Stimulated activated CD4-positive, alpha-beta T cell treated with anti-CD3 and anti-CD28 coated beads, Interleukin-4, amount 100 ng/mL, for 48 hours (primary cell): ENCODE data around the gene SULT1A1.
"Not testable (repeated sequence)": the region's sequence is repeated elsewhere in the genome, so short reads cannot be mapped to it uniquely, and the experiment has no call there.

Experiments
- DNase-seq, 2 donors: peaks; one replicate each; pipeline ENCODE4 v3.0.0-alpha.2; 2020; ENCODE audit warnings: low read depth in 2 of 2

SULT1A1 gene

GRCh38 chr16:28591355-28591754 lies 18.5 kb downstream of the SULT1A1 start:
- no peak for DNase-seq

DNA sequence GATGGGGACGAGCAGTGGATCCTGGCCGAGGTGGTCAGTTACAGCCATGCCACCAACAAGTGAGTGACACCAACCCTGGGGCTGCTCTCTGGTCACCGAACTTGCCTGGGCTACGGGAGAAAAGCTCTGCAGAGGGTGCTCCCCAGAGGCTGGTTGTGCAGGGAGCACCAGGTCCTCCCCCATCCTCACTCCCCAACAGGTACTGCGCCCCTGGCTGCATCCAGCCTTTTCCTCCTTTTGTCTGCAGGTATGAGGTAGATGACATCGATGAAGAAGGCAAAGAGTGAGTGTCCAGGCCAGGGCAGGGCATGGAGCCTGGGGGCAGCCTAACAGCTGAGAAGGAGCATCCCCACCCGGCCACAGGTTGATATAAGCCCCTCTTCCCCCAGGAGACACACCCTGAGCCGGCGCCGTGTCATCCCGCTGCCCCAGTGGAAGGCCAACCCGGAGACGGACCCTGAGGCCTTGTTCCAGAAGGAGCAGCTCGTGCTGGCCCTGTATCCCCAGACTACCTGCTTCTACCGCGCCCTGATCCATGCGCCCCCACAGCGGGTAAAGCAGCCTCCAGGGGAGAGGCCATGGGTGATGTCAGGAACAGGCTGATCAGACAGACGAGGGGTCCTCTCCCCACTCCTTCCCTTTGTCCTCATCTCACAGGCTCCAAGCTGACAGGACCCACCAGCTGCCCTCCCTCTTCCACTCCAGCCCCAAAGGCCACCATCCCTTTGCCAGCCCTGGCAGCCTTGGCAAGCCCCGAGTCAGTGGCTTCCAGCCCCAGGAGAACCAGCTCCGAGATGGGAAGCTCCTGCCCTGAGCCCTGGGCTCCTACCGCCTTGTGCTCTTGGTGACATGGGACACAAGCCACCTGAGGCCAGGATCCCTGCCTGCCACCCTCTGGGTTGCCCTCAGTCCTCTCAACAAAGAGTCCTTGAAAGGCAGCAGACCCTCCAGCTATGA lies 19.2 kb downstream of the SULT1A1 start:
- no peak for DNase-seq

- DNase-seq: no peak
Measured at GRCh38 chr16:28589930-28590329, 19.9 kb downstream of the SULT1A1 start.

- DNase-seq: no peak
Measured at GRCh38 chr16:28589069-28589468, 20.8 kb downstream of the SULT1A1 start.

DNA sequence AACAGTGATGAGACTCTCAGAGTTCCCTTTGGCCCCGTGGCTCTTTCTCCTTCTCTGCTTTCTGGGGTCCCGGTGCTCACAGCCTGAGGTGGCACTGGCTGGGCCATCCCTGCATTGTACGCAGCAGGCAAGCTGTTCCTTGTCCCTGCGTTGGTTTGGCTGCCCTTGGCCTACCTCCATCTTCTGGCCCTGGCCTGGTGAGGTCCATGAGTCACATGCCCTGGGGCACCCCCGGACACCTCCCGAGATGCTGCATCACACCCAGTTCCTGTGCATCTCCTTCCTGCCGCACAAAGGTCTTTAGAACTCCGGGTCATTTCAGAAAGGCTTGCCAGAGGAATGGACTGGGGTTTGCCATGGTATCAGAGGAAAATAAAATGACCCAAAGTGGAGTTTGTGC lies 22.5 kb downstream of the SULT1A1 start:
- no peak for DNase-seq

DNA sequence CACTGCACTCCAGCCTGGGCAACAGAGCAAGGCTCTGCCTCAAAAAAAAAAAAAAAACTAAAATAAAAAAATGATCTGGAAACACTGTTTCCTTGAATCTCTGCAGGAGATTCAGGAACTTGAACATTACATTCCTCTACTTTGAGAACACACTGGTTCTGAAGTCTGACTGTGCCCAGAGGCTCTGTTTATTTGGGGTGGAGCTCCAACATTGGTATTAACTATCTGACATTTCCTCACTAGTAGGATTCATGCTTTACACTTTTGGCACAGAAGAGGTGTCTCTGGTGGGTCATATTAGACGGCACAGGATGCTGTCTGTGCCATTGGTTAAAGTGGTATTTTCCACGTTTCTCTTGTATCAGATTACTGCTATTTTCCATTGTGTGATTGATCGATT lies 23.4 kb downstream of the SULT1A1 start:
- no peak for DNase-seq

GRCh38 chr16:28585674-28586073 lies 24.2 kb downstream of the SULT1A1 start:
- DNase-seq: no peak

DNA sequence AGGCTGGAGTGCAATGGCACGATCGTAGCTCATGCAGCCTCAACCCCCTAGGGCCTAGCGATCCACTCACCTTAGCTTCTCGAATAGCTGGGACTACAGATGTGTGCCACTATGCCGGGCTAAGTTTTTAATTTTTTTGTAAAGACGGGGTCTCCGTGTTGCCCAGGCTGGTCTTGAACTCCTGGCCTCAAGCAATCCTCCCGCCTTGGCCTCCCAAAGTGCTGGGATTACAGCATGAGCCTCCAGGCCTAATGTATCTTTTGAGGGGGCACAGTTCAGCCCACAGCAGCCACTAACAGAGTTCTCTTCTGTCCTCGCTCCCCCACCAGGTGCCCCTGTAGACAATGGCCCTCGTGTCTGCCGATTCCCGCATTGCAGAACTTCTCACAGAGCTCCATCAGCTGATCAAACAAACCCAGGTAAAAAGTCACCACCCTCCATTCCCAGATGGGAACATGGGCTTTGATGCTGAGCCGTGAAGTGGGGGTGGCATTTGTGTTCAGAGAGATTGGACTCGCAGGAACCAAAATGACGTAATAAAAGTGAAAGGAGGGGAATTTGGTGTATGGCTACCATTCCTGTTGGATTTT lies 29.0 kb downstream of the SULT1A1 start:
- DNase-seq: no peak

DNA sequence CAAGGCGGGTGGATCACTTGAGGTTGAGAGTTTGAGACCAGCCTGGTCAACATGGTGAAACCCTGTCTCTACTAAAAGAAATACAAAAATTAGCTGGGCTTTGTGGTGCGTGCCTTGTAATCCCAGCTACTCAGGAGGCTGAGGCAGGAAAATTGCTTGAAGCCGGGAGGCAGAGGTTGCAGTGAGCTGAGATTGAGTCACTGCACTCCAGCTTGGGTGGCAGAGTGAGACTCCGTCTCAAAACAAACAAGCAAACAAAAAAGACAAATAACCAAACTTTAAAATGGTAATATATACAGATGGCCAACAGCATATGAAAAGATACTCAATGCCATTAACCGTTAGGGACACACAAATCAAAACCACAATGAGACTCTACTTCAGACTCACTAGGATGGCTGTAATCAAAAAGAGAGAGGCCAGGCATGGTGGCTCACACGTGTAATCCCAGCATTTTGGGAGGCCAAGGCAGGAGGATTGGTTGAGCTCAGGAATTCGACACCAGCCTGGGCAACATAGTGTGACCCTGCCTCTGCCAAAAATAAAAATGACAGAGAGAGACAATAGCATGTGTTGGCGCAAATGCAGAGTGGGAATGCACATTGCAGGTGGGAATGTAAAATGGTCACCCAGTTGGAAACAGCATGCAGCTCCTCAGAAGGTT lies 34.3 kb downstream of the SULT1A1 start:
- DNase-seq: no peak

DNA sequence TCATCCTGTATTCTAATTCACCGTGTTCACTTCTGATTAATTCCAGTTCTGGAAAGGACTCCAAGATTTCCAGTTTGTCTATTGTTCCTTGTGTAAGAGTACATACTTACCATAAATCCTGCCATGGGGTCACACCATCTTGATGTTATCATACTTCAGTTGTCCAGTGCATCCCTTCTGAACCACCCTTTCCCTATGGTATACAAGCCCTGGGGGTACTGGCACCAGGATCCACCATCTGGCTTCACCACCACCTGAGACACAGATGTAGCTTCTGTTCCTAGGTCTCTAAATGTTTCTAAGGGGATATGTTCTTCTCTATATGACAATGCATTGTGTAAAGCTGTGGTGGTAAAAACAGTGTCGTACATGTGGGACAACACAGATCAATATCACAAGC lies 34.9 kb downstream of the SULT1A1 start:
- no peak for DNase-seq

- no peak for DNase-seq
Measured at GRCh38 chr16:28573738-28574718, 35.8 kb downstream of the SULT1A1 start.

GRCh38 chr16:28572696-28573510 lies 36.9 kb downstream of the SULT1A1 start:
- no peak for DNase-seq

DNA sequence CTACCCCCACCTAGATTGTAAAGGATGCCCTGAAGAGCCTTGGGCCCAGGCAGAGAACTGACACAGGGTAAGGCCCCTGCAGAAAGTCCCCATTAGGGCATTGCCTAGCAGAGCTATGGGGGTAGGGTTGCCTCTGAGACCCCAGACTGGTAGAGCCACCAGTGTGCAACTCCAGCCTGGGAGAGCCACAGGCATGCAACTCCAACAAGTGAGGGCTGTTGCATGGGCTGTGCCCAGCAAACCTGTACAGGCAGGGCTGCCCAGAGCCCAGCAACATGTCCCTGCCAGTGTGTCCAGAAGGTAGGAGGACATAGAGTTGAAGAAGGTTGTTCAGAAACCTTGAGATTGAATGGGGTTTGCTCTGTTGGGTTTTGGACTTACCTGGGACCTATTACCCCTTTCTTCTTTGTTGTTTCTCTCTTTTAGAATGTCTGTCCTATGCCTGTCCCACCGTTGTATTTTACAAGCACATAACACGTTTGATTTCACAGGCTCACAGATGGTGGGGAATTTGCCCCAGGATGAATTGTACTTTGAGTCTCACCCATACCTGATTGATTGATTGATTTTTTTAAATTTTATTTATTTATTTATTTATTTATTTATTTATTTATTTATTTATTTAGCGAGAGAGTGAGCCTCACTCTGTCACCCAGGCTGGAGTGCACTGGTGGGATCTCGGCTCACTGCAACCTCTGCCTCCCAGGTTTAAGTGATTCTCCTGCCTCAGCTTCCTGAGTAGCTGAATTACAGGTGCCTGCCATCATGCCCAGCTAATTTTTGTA lies 39.7 kb downstream of the SULT1A1 start:
- no peak for DNase-seq

DNA sequence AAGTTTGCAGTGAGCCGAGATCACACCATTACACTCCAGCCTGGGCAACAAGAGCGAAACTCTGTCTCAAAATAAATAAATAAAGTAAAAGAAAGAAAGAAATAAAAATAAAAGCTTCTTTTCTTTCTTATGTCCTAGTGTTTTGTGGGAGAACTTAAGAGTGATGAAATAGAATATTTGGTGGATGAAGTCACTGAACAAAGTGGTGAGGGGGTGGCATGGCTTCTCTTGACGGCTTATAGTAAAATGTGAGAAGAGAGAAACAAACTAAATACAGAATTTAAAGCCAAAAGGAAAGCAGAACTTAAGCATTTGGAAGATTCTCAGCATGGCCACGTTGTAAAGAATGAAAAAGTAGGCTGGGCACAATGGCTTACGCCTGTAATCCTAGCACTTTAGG lies 40.8 kb downstream of the SULT1A1 start:
- DNase-seq: no peak

GRCh38 chr16:28567292-28567691 lies 42.6 kb downstream of the SULT1A1 start:
- DNase-seq: no peak

GRCh38 chr16:28566233-28566925 lies 43.5 kb downstream of the SULT1A1 start:
- not testable (repeated sequence) for DNase-seq

- DNase-seq: no peak
Measured at GRCh38 chr16:28563218-28563617, 46.6 kb downstream of the SULT1A1 start.

- no peak for DNase-seq
Measured at GRCh38 chr16:28562199-28562598, 47.6 kb downstream of the SULT1A1 start.

- DNase-seq: no peak
Measured at GRCh38 chr16:28561557-28562187, 48.2 kb downstream of the SULT1A1 start.
